AG04450 (cell line): ENCODE results near the gene VIPR2. TPM values are rescaled to one million over a fixed set of nuclear protein-coding genes. Genes with fewer than 3 reads are reported as not detected.

Source experiments
- CTCF ChIA-PET: fragments of 300-600, 350-600 bp; formaldehyde crosslinking; extraction: SDS; loops from one replicate; lab custom pipeline; 2022; ENCODE audit warnings: antibody characterized with exemption, inconsistent platforms; lab: Charles Lee
- POLR2A ChIA-PET: fragments of 350-600 bp; formaldehyde crosslinking; extraction: SDS; loops from one replicate; lab custom pipeline; 2021; ENCODE audit warnings: antibody characterized with exemption, inconsistent platforms; lab: Yijun Ruan, JAX
- DNase-seq: peaks from one replicate; pipeline ENCODE4 v3.0.0-alpha.2; 2011; ENCODE audit warnings: low read depth, low spot score
- H3K27ac ChIP-seq: one replicate; pipeline ENCODE4 v1.5.1; 2012; ENCODE audit warnings: low read depth, low read length, control low read depth
- H3K27me3 ChIP-seq: one replicate; pipeline ENCODE4 v1.6.0; 2012; ENCODE audit warnings: low read length; ENCODE audit not compliant: control insufficient read depth, insufficient read depth
- H3K4me3 ChIP-seq: 2 replicates; pipeline ENCODE4 v1.5.1; 2011; ENCODE audit warnings: mild to moderate bottlenecking, low read depth, low read length, control low read depth
- H3K9me3 ChIP-seq: 2 replicates; pipeline ENCODE4 v1.5.1; 2012; ENCODE audit warnings: low read length; ENCODE audit not compliant: control insufficient read depth, insufficient read depth
- polyA plus RNA-seq: library from polyadenylated mRNA; depleted of rRNA; stranded (reverse); fragments of >200 nt; gene quantifications from 2 replicates; pipeline ENCODE4 v1.2.3, GENCODE V29; 2011
- TF ChIP-seq, protein P1 (sequence below): IDR thresholded peaks from 2 replicates; pipeline ENCODE4 v1.5.1; 2011; ENCODE audit warnings: low read depth, low read length, control low read depth, inconsistent platforms

VIPR2 gene
- polyA plus RNA-seq, 1 experiment: not detected

DNA sequence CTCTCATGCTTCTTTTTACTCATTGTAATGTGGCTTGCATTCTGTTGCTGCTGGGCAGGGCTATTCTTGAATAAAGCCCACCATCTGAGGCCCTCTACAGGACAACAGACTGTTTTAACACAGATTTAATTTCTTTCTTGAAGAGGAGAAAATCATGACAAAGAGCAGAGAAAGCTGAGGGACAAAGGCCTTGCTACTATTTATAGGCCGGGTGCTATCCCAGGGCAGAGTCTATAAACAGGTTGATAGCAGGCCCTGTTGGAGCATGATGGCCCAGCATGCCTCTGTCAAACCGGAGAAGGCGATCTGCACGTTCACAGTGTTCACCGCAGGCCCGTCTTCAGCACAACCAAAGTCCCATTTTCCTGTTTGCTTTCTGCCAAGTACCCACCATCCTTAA is 3.0 kb downstream of the VIPR2 start:
- Histone ChIP-seq H3K27ac (no peak overlapping the region), H3K27me3 (peaks cover 2% of the 10 kb centered on the region), H3K9me3 (peaks cover 48% of the 10 kb centered on the region), H3K4me3 (no peak overlapping the region)
- ChIA-PET POLR2A (no interaction called here), CTCF (no interaction called here)
- TF ChIP-seq, protein P1, sequence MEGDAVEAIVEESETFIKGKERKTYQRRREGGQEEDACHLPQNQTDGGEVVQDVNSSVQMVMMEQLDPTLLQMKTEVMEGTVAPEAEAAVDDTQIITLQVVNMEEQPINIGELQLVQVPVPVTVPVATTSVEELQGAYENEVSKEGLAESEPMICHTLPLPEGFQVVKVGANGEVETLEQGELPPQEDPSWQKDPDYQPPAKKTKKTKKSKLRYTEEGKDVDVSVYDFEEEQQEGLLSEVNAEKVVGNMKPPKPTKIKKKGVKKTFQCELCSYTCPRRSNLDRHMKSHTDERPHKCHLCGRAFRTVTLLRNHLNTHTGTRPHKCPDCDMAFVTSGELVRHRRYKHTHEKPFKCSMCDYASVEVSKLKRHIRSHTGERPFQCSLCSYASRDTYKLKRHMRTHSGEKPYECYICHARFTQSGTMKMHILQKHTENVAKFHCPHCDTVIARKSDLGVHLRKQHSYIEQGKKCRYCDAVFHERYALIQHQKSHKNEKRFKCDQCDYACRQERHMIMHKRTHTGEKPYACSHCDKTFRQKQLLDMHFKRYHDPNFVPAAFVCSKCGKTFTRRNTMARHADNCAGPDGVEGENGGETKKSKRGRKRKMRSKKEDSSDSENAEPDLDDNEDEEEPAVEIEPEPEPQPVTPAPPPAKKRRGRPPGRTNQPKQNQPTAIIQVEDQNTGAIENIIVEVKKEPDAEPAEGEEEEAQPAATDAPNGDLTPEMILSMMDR: no peak
- no peak for DNase-seq

DNA sequence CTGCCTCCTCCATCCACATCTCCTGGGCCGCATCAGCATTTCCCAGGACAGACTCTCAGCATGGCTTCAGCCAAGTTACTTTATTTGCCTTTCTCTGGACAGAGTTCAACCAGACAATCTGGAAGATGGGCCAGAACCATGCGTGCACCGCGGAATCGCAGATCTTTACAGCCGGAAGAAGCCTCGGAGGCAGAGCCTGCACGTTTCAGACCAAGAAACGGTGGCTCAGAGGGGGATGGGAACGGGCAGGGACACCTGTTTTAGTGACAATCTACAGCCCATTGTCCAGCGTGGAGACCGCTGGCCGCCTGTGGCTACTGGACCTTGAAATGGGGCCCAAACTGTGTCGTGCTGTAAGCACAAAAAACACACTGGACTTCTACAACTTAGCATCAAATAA is 3.5 kb downstream of the VIPR2 start:
- CTCF ChIA-PET: no interaction called here
- Histone ChIP-seq H3K9me3 (peaks cover 53% of the 10 kb centered on the region), H3K27me3 (peaks cover 2% of the 10 kb centered on the region), H3K27ac (no peak overlapping the region), H3K4me3 (no peak overlapping the region)
- TF ChIP-seq, protein P1: no peak
- DNase-seq: no peak
- POLR2A ChIA-PET: no interaction called here

DNA sequence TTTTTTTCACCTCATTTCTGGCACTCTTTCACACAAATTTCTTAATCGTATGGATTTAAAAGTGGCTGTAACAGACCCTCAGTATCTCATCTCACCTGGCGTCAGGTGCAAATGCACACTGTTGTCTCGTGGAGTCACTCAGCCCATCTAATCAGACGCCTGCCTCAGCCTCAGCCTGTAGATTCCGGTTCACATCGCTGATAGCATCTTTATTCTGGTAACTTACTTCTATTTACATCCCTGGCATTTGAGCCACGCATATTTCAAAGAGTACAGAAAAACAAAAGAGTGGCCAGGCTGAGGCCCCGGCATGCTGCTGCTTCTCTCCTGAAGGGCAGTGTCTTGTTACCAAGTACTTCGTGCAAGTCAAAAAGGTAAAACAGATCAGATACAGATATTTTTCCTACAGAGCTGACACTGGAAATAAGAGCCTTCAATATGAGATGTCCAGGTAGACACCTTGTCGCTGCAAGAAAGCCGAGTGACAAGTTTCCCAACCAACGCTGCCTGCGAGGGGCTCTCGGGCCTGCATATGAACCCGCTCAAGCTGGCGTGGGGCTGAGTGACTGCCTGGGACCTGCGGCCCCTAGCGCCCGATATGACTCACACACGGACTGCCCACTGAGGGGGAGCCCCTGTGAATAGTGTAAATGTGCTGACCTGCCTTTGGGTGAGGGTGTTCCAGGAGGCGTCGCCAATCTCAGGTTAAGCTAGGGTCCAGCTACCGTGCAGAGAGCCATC is 4.3 kb downstream of the VIPR2 start:
- H3K27me3 ChIP-seq: peaks cover 2% of the 10 kb centered on the region
- CTCF ChIA-PET: no interaction called here
- no peak overlapping the region for H3K27ac ChIP-seq
- H3K9me3 ChIP-seq: peaks cover 58% of the 10 kb centered on the region
- POLR2A ChIA-PET: no interaction called here
- TF ChIP-seq, protein P1: no peak
- no peak overlapping the region for H3K4me3 ChIP-seq
- no peak for DNase-seq

DNA sequence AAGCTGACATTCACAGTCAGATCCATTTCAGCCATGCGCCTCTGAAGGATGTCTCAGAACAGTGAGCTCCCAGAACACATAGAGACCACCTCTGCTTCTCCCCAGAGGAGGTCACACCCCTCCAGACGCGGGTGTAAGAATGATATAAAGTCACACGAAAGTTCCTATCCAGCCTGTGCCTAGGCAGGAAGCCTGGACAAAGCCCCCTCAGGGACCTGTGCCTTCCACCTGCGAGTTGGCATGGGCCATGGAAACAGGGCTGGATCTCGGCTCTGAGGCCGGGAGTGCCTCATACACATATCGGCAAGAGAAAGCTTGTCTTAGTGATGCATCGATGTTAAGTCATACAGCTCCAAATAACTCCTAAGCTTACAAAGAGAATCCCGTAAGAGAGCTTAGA is 5.0 kb downstream of the VIPR2 start:
- Histone ChIP-seq H3K4me3 (no peak overlapping the region), H3K27me3 (no peaks in the 10 kb centered on the region), H3K9me3 (peaks cover 59% of the 10 kb centered on the region), H3K27ac (no peak overlapping the region)
- DNase-seq: no peak
- ChIA-PET POLR2A (no interaction called here), CTCF (no interaction called here)
- TF ChIP-seq, protein P1: no peak

DNA sequence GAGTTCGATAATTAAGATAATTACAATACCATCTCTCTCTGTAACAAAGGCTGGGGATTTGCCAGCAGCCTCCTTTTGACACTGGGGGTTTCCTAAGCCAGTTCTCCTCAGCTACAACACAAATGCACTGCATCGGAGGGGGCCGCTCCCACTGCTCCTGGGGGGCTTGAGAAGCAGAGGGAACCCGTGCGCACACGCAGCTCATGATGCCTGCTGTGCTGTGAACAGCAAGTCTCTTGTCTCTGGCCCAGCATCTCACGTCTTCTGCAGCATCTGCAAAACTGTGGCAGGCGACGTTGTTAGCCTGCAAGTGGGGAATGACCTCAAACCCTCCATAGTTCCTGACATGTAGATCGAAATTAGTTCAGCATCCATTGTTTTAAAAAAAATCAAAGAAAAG is 5.5 kb downstream of the VIPR2 start:
- H3K4me3 ChIP-seq: no peak overlapping the region
- TF ChIP-seq, protein P1: no peak
- ChIA-PET POLR2A (no interaction called here), CTCF (no interaction called here)
- H3K27ac ChIP-seq: no peak overlapping the region
- H3K27me3 ChIP-seq: no peaks in the 10 kb centered on the region
- H3K9me3 ChIP-seq: peaks cover 59% of the 10 kb centered on the region
- no peak for DNase-seq
